Measurements from ENCODE around the gene NR1D1. TPM values are rescaled to one million over a fixed set of nuclear protein-coding genes. Genes with fewer than 3 reads are reported as not detected.

The NR1D1 gene
- total and polyA plus RNA-seq, 2 of the 13 experiments (the other 11 are each of a cell fraction or from before 2014, with no cell fraction given), result 2.1 to 2.7 TPM

GRCh38 chr17:40063187-40063771, 37.1 kb downstream of the NR1D1 start (continued):
- TF ChIP-seq UBTF (CRISPR knock-in tag; IDR thresholded peaks at IDR 0.05) (peak; percentile 77; the same call in 1 of the 2 replicates), TCF7L2 (IDR thresholded peaks at IDR 0.05; ENCODE audit: low read depth, low read length) (no peak), SMC3 (IDR thresholded peaks at IDR 0.05; ENCODE audit: low read length) (no peak), GFI1 (CRISPR knock-in tag; IDR thresholded peaks at IDR 0.05; ENCODE audit: borderline replicate concordance) (peak; percentile 67; the same call in 1 of the 2 replicates), ARNT2 (CRISPR knock-in tag; IDR thresholded peaks at IDR 0.05; ENCODE audit: low read depth) (peak; percentile 56; the same call in 1 of the 2 replicates), ZFYVE20 (CRISPR knock-in tag; IDR thresholded peaks at IDR 0.05; ENCODE audit: borderline replicate concordance, low read depth) (no peak), ZBTB14 (CRISPR knock-in tag; IDR thresholded peaks at IDR 0.05) (no peak), GTF3A (CRISPR knock-in tag; conservative IDR thresholded peaks at IDR 0.05) (no peak), MAX (IDR thresholded peaks at IDR 0.05) (0 out of 2 replicates have a peak, but pooled peaks have one; percentile 18), ZNF567 (CRISPR knock-in tag; IDR thresholded peaks at IDR 0.05; ENCODE audit: borderline replicate concordance) (no peak), BORCS8-MEF2B (CRISPR knock-in tag; IDR thresholded peaks at IDR 0.05) (0 out of 2 replicates have a peak, but pooled peaks have one; percentile 26), FOXK1 (CRISPR knock-in tag; IDR thresholded peaks at IDR 0.05; ENCODE audit: borderline replicate concordance, low read depth) (no peak), DZIP1 (CRISPR knock-in tag; IDR thresholded peaks at IDR 0.05) (no peak), SP2 (CRISPR knock-in tag; IDR thresholded peaks at IDR 0.05) (no peak), PPARG (CRISPR knock-in tag; conservative IDR thresholded peaks at IDR 0.05) (0 out of 2 replicates have a peak, but pooled peaks have one; percentile 22), CEBPG (CRISPR knock-in tag; IDR thresholded peaks at IDR 0.05) (peak; percentile 23; the same call in 1 of the 2 replicates), LCORL (IDR thresholded peaks at IDR 0.05) (no peak), LCORL (CRISPR knock-in tag; IDR thresholded peaks at IDR 0.05) (0 out of 2 replicates have a peak, but pooled peaks have one; percentile 16), SPEN (CRISPR knock-in tag; IDR thresholded peaks at IDR 0.05; ENCODE audit: low read depth) (0 out of 2 replicates have a peak, but pooled peaks have one; percentile 40), CREBL2 (CRISPR knock-in tag; IDR thresholded peaks at IDR 0.05; ENCODE audit: borderline replicate concordance) (0 out of 2 replicates have a peak, but pooled peaks have one; percentile 25), TAF1 (CRISPR knock-in tag; IDR thresholded peaks at IDR 0.05) (peak; percentile 36; the same call in 1 of the 2 replicates), MAFF (IDR thresholded peaks at IDR 0.05; ENCODE audit: low read depth, low read length) (no peak), MTERF4 (CRISPR knock-in tag; IDR thresholded peaks at IDR 0.05) (0 out of 2 replicates have a peak, but pooled peaks have one; percentile 64)
